ENCODE results near the gene PTGDS. TPM values are rescaled to one million over a fixed set of nuclear protein-coding genes. Genes with fewer than 3 reads are reported as not detected.

PTGDS gene
- total and polyA plus RNA-seq, 10 of the 15 experiments (the other 5 are each of a cell fraction or from before 2014, with no cell fraction given) = not detected

GRCh38 chr9:136973618-136974617, 3.4 kb upstream of the PTGDS start (continued):
- TF ChIP-seq ZNF592 (IDR thresholded peaks at IDR 0.05) (no peak), EGR1 (IDR thresholded peaks at IDR 0.05; ENCODE audit: borderline replicate concordance in 1 of 2, low read depth in 2 of 2, low read length in 2 of 2) (no peak)

DNA sequence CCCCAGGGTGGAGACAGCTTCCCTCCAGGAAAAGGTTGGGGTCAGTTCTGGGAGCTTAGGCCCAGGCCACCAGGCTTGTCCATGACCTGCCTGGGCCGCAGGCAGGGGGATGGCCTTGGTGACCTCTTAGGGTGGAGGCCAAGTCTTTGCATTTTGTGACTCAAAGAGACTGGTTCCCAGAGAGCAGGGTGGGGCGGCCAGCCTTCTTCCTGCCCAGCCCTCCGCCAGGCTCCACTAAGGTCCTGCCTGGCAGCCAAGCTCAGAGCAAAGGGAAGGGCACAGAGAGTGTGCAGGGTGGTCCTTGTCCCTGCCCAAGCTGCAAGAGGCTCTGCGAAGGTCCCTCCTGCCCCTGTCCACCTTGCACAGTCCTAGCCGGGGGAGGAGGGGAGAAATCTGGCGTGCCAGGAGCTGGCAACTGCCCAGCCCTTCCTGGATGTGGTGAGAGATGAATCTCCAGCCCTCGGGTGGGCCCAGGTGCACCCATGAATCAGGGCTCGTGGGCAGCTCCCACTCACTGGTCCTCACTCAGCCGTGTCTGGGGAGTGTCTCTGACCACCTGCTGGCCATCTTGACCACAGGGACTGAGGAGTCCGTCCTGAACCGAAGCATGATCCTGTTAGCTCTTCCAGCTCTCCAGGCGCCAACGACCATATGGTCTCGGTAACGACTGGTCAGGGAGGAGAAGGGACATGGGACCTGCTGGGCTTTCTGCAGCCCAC, 2.3 kb upstream of the PTGDS start:
- Histone ChIP-seq H3K4me1 (ENCODE audit: control insufficient read depth, insufficient read depth, low read length) (no peaks in the 10 kb centered on the region), H3K4me3 (no peak overlapping the region), H3K79me2 (ENCODE audit: control insufficient read depth, insufficient read depth, low read length) (no peaks in the 10 kb centered on the region), H3K27ac (ENCODE audit: control insufficient read depth, insufficient read depth) (no peak overlapping the region), H4K20me1 (ENCODE audit: control insufficient read depth, insufficient read depth) (no peaks in the 10 kb centered on the region), H3K9me3 (replicated peaks; ENCODE audit: control insufficient read depth, insufficient read depth, low read length) (no peaks in the 10 kb centered on the region), H3K27me3 (replicated peaks in 1 of 2; ENCODE audit: control insufficient read depth in 2 of 2, insufficient read depth in 2 of 2, low read length in 1 of 2) (no peaks in the 10 kb centered on the region; a peak in 2 of 4 replicates), H3K36me3 (ENCODE audit: control insufficient read depth in 2 of 2, insufficient read depth in 2 of 2, low read length in 1 of 2) (no peaks in the 10 kb centered on the region), H3K9ac (ENCODE audit: control insufficient read depth, insufficient read depth, low read length) (no peak overlapping the region), H3K4me2 (ENCODE audit: control insufficient read depth, insufficient read depth) (no peak overlapping the region), H2AFZ (ENCODE audit: control insufficient read depth, low read depth, low read length) (no peak overlapping the region)
- ChIA-PET SMC1A (ENCODE audit: uncharacterized antibody, unreplicated experiment) (interaction anchor here (1.3 kb wide), 1 partner anchor 27 kb away, joined by 3 read pairs; no protein-coding TSS in a partner anchor), CTCF (interaction anchor here (2.9 kb wide), 1 partner anchor 60 kb away, joined by 11 read pairs; no protein-coding TSS in a partner anchor), RAD21 (ENCODE audit: unreplicated experiment) (interaction anchor here (0.8 kb wide), 1 partner anchor 60 kb away, joined by 3 read pairs; no protein-coding TSS in a partner anchor), POLR2A (interaction anchor here (0.6 kb wide), 1 partner anchor 226 kb away, joined by 3 read pairs; no protein-coding TSS in a partner anchor)
- 30% methylated on average over 15 of the region's 15 CpGs for WGBS (ENCODE audit: insufficient coverage, insufficient replicate concordance, low lambda C conversion rate, missing lambda C conversion rate)
- in situ Hi-C loops (cut with MboI) = no loop called here
- intact Hi-C loops (cut with micrococcal nuclease; ENCODE audit: unreplicated experiment) = no loop called here
- no peak for FAIRE-seq
- no peak for DNase-seq (ENCODE audit: low read depth, low spot score)
- no peak for ATAC-seq
- no TSS peak for BruUV-seq (replicated peaks)
- TF ChIP-seq MTA2 (IDR thresholded peaks at IDR 0.05; ENCODE audit: low read depth) (no peak), TBL1XR1 (IDR thresholded peaks at IDR 0.05; ENCODE audit: low read depth, low read length) (no peak), NR2C1 (IDR thresholded peaks at IDR 0.05) (no peak), MXI1 (IDR thresholded peaks at IDR 0.05; ENCODE audit: low read depth, low read length) (no peak), EED (IDR thresholded peaks at IDR 0.05; ENCODE audit: low read depth) (no peak), TCF12 (IDR thresholded peaks at IDR 0.05; ENCODE audit: low read depth, low read length) (no peak), CREB1 (IDR thresholded peaks at IDR 0.05; ENCODE audit: low read depth) (no peak), JUND (IDR thresholded peaks at IDR 0.05; ENCODE audit: low read depth, low read length) (no peak), RUNX3 (IDR thresholded peaks at IDR 0.05; ENCODE audit: low read length) (no peak), NBN (IDR thresholded peaks at IDR 0.05) (no peak), KDM1A (IDR thresholded peaks at IDR 0.05; ENCODE audit: borderline replicate concordance) (no peak), SPI1 (IDR thresholded peaks at IDR 0.05; ENCODE audit: borderline replicate concordance, insufficient read depth, low read depth, low read length) (no peak), SREBF2 (IDR thresholded peaks at IDR 0.05; ENCODE audit: low read length) (no peak)
- TF ChIP-seq, protein P1, sequence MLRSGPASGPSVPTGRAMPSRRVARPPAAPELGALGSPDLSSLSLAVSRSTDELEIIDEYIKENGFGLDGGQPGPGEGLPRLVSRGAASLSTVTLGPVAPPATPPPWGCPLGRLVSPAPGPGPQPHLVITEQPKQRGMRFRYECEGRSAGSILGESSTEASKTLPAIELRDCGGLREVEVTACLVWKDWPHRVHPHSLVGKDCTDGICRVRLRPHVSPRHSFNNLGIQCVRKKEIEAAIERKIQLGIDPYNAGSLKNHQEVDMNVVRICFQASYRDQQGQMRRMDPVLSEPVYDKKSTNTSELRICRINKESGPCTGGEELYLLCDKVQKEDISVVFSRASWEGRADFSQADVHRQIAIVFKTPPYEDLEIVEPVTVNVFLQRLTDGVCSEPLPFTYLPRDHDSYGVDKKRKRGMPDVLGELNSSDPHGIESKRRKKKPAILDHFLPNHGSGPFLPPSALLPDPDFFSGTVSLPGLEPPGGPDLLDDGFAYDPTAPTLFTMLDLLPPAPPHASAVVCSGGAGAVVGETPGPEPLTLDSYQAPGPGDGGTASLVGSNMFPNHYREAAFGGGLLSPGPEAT (IDR thresholded peaks at IDR 0.05; ENCODE audit: low read depth) = no peak
